GM13976 (cell line): Measurements from ENCODE around the gene TGFB1I1.
"Not testable (repeated sequence)": the region's sequence is repeated elsewhere in the genome, so short reads cannot be mapped to it uniquely, and the experiment has no call there.

ENCODE experiments used
- DNase-seq: peaks from one replicate; pipeline ENCODE4 v3.0.0; 2012; ENCODE audit warnings: low spot score
- in situ Hi-C: fragments of 300-500 bp; cut with MboI; formaldehyde crosslinking; loops from one replicate; pipeline ENCODE4 v1.12.0; 2022; ENCODE audit warnings: low sequenced_read_pairs, mixed read lengths, inconsistent platforms; ENCODE audit not compliant: unreplicated experiment
- TF ChIP-seq, protein P1 (sequence below): IDR thresholded peaks from 2 replicates; pipeline ENCODE4 v1.5.1; 2012; ENCODE audit warnings: borderline replicate concordance, mild to moderate bottlenecking; ENCODE audit not compliant: insufficient read depth; ENCODE audit errors: extremely low read depth, missing control alignments, control extremely low read depth

TGFB1I1 gene

DNA sequence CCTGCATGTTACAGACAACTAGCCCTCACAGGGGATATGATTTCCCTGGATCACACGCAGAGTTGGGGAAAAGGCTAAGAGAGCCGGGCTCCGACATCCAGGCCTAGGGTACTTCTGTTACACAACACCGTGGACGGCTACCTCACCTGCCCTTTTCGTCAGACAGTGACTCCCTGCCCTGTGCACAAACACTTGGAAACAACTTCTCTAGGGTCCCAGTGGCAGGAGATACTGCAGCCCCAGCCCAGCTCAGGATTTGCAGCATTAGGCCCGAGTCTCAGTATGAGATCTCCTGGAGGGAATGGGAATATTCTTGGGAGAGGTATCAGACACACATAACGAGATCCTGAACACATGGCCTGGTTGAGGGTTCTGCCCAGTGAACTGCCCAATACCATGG is 28.0 kb downstream of the TGFB1I1 start:
- in situ Hi-C loops = loop anchor here (25.0 kb wide), 1 partner anchor 212 kb away; a partner anchor contains a TSS
- no peak for DNase-seq
- TF ChIP-seq, protein P1, sequence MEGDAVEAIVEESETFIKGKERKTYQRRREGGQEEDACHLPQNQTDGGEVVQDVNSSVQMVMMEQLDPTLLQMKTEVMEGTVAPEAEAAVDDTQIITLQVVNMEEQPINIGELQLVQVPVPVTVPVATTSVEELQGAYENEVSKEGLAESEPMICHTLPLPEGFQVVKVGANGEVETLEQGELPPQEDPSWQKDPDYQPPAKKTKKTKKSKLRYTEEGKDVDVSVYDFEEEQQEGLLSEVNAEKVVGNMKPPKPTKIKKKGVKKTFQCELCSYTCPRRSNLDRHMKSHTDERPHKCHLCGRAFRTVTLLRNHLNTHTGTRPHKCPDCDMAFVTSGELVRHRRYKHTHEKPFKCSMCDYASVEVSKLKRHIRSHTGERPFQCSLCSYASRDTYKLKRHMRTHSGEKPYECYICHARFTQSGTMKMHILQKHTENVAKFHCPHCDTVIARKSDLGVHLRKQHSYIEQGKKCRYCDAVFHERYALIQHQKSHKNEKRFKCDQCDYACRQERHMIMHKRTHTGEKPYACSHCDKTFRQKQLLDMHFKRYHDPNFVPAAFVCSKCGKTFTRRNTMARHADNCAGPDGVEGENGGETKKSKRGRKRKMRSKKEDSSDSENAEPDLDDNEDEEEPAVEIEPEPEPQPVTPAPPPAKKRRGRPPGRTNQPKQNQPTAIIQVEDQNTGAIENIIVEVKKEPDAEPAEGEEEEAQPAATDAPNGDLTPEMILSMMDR = no peak

- DNase-seq = no peak
- TF ChIP-seq, protein P1 = no peak
- in situ Hi-C loops = loop anchor here (25.0 kb wide), 1 partner anchor 211 kb away; a partner anchor contains a TSS
These were observed 29.4 kb downstream of the TGFB1I1 start for GRCh38 chr16:31501226-31501965.

DNA sequence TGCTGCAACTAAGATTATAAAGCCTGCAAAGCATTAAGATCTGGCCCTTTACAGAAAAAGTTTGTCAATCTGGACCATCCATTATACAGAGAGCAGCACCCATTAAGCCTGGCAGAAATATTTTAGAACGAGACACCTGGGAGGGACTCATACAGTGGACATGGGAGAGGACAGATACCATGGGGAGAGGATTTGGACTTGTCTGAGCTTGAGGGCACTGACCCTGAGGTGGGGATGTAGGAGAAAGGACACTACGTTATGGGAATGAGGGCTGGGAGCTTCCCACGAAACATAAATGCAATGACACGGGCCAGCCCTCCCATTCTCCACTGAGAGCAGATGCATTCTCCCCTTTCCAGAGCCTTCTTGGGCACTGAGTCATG is 30.0 kb downstream of the TGFB1I1 start:
- TF ChIP-seq, protein P1 = no peak
- in situ Hi-C loops = loop anchor here (25.0 kb wide), 1 partner anchor 210 kb away; a partner anchor contains a TSS
- no peak for DNase-seq

DNA sequence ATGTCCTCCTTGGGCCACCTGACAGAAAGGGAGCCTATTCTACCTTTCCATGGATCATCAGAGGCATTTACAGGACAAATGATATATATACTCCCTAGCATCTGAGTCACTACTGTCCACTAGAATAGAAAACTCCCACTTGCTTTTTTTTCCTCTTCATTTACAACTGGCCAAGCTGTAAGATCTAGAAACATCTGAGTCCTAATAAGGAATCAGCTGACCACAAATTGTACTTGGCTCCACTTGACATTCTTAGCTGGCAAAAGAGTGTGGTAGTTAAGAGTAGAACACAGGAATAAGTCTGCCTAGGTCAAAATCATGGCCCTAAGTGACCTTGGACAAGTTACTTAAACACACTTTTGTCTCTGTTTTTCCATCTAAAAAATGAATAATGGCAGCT is 31.0 kb downstream of the TGFB1I1 start:
- in situ Hi-C loops = loop anchor here (25.0 kb wide), 1 partner anchor 209 kb away; a partner anchor contains a TSS
- no peak for DNase-seq

DNA sequence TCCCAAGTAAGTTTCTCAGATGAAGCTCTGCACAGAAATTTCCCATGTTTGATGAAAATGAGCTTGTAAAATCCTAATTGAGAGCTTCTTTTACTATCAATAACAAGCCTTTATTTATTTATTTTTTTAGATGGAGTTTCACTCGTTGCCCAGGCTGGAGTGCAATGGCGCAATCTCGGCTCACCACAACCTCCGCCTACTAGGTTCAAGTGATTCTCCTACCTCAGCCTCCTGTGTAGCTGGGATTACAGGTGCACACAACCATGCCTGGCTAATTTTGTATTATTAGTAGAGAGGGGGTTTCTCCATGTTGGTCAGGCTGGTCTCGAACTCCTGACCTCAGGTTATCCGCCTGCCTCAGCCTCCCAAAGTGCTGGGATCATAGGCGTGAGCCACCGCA is 31.6 kb downstream of the TGFB1I1 start:
- not testable (repeated sequence) for DNase-seq
- in situ Hi-C loops = loop anchor here (25.0 kb wide), 1 partner anchor 209 kb away; a partner anchor contains a TSS

More for the DNA sequence above, 31.0 kb downstream of the TGFB1I1 start:
- TF ChIP-seq, protein P1 = no peak

DNA sequence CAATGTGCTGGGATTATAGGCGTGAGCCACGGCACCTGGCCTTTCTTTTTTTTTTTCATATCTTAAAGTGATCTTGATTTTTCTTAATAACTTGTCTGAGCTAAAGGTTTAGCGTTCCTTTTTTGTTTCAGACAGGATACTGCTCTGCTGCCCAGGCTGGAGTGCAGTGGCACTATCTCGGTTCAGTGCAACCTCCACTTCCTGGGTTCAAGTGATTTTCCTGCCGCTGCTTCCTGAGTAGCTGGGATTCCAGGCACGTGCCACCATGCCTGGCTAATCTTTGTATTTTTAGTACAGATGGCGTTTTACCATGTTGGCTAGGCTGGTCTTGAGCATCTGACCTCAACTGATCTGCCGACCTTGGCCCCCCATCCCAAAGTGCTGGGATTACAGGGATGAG is 32.2 kb downstream of the TGFB1I1 start:
- TF ChIP-seq, protein P1 = no peak
- in situ Hi-C loops = loop anchor here (25.0 kb wide), 1 partner anchor 208 kb away; a partner anchor contains a TSS
- no peak for DNase-seq

DNA sequence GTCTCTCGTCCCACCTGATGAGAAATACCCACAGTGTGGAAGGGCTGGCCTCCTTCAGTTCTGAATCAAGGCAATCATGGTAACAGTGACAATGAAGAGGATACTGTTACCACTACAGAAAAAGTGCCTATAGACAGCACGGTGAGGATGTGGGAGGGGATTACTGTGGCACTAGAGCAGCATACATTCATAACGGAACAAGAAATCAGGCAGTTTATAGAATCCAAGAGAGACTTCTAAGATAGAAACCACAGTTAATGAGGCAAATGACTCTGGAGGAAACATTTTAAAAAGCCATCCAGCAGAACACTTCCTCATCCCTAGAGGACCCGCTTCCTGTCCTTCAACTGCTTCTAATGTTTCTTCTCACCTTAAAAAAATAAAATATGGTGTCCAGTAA is 33.5 kb downstream of the TGFB1I1 start:
- in situ Hi-C loops = loop anchor here (25.0 kb wide), 1 partner anchor 207 kb away; a partner anchor contains a TSS
- TF ChIP-seq, protein P1 = no peak
- DNase-seq = no peak
